ENCODE measurements around the gene TMEM115.

TMEM115 gene

GRCh38 chr3:50375258-50375931 lies 16.1 kb upstream of the TMEM115 start:
- DNase-seq = peak; percentile 8

- no peak for DNase-seq
Observed at GRCh38 chr3:50374363-50375257, 15.3 kb upstream of the TMEM115 start.

- no peak for DNase-seq
Observed at GRCh38 chr3:50373146-50374051, 14.1 kb upstream of the TMEM115 start.

- no peak for DNase-seq
Observed at GRCh38 chr3:50372349-50372748, 13.0 kb upstream of the TMEM115 start.

- peak; percentile 30 for DNase-seq
Observed at GRCh38 chr3:50371133-50371685, 11.9 kb upstream of the TMEM115 start.

- no peak for DNase-seq
Observed at GRCh38 chr3:50370594-50370993, 11.3 kb upstream of the TMEM115 start.

GRCh38 chr3:50369012-50369670 lies 9.8 kb upstream of the TMEM115 start:
- DNase-seq = no peak

GRCh38 chr3:50365842-50366220 lies 6.5 kb upstream of the TMEM115 start:
- DNase-seq = no peak

GRCh38 chr3:50365080-50365841 lies 5.9 kb upstream of the TMEM115 start:
- peak; percentile 52 for DNase-seq

GRCh38 chr3:50364573-50365079 lies 5.3 kb upstream of the TMEM115 start:
- no peak for DNase-seq

GRCh38 chr3:50359760-50360110 lies 414 bp upstream of the TMEM115 start:
- no peak for DNase-seq

- DNase-seq = no peak
Observed at GRCh38 chr3:50358355-50358910, 888 bp downstream of the TMEM115 start.

GRCh38 chr3:50357481-50357880 lies 1.8 kb downstream of the TMEM115 start:
- no peak for DNase-seq

- DNase-seq = no peak
Observed at GRCh38 chr3:50356553-50356952, 2.8 kb downstream of the TMEM115 start.

GRCh38 chr3:50355829-50356552 lies 3.3 kb downstream of the TMEM115 start:
- DNase-seq = no peak

GRCh38 chr3:50354850-50355249 lies 4.5 kb downstream of the TMEM115 start:
- DNase-seq = no peak

- no peak for DNase-seq
Observed at GRCh38 chr3:50354186-50354764, 5.0 kb downstream of the TMEM115 start.

GRCh38 chr3:50353245-50354004 lies 5.9 kb downstream of the TMEM115 start:
- no peak for DNase-seq

GRCh38 chr3:50352781-50353180 lies 6.5 kb downstream of the TMEM115 start:
- DNase-seq = peak; percentile 46

Data from HCEC 1CT (cell line).